ENCODE measurements around the gene NEDD4L.

NEDD4L gene

DNA sequence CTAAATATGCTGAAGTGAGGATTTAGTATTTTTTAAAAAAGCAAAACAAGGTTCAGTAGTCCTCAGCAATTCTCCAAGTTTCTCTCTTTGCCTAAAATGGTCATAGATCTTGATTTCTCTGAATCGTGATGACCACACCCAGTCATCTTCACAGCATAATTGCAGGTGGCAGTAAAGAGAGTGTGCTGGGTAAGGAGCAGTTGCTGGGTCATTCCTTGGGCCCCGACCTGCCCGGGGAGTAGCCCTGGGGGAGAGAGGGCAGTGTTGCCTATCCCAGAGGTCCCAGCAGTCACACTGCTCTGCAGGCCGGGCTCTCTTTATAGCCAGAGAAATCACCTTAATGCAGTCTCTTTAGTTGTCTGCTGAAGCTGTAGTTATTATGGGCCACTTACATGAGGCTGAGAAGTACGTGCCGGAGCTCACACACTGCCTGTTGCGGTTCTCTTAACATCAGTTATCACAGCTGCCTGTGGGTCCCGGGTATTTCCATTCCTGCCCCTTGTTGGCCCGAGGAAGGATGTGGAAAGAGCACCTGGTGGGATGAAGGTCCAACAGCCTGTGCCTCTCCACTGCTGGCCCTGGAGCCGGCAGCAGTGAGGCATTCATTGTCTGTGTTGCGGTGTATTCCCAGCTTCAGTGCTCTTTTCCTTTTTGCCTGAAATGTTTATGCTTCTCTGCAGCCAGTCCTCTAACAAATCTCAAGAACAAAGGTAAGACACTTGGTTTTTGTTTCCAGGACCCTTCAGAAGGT lies 354.8 kb downstream of the NEDD4L start:
- DNase-seq (ENCODE audit: low read depth) = no peak

DNA sequence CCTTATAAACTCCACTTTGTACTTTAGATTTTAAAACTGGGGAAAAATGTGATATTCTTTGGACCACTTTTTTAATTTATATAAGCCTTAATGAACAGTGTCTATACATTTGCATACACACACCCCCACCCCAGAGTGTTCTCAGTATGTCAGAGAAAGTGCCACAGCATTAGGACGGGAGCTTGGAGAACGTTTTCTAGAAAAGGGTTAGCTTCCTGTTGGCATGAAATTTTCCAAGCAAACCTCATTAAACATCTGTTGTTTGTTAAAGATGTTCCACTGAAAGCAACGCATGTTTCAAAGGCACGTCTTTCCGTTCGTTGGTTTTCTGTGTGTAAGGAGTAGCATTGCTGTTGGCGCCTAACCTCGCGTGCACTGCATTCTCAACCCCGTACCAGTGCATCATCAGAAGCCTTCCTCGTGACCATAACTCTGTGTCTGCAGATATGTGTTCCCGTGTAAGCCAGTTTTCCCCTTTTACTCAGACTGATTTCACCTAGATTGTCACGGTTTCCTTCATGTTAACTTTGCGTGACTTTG lies 356.4 kb downstream of the NEDD4L start:
- no peak for DNase-seq (ENCODE audit: low read depth)

DNA sequence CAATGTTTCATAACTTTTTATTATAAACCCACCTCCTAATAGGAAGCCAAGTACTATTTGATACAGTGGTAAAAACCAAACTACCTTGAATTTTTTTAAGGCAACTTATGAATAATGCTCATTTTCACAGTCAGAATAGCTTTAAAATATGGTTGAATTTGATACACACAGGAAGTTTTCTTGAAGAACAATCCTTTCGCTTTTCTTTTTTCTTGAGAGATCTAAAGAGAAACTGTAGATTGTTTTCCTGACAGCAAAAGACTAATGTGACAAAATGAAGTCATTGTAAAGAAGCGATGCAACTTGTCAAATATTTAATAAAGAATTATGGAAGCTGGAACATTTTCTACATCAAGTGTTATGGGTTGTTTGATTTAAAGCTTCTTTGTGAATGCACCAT lies 357.2 kb downstream of the NEDD4L start:
- no peak for DNase-seq (ENCODE audit: low read depth)

DNA sequence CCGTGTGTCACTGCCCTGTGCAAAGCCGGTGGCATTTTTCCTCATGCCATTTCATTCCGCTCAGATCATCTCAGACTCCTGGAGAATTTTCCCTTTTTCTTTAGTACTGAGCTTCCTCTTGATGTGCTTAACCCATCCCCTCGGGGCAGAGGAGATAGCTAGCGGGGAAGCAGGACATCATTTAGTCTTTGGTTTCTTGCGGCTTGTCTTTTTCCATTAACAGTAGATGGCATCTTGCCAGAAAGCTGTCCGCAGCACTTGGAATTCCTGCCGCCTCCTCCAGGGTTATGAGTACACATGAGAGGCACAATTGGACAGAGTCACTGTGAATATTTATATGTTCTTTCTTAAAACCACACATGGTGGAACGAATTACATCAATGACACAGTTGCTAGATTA lies 358.2 kb downstream of the NEDD4L start:
- DNase-seq (ENCODE audit: low read depth) = no peak

DNA sequence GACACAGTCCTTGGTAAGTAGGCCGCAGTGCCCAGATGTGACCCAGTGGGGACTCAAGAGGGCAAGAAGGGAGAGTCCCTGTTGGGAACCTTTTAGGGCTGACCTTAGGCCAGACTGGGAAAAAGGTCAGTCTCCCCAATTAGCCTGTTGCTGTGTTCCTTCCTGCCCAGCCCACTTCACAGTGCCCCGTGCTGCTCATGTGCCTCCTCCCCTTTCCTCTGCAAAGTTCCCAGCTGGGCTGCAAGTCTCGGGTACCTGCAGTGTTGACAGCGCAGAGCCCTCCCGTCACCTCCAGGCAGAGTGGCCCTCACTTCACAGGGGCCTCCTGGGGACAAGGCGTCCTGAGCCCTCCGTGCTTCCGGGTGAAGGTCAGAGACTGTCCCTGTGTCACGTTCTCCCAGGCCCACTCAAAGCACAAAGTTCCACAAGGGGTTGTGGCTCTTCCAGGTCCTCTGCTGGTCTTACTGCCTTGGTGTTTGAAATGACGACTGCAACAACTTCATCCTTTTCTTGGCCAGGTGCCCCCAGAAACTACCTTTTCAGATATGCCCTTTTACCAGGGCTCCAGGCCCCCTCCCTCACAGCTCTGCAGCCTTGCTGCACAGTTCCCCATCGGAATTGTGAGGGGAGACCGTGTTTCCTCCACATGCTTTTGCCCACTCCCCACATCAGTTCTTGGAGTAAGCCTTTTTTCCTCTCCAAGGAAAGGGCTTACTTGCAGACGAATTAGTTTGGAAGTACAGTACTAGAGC lies 359.1 kb downstream of the NEDD4L start:
- no peak for DNase-seq (ENCODE audit: low read depth)

DNA sequence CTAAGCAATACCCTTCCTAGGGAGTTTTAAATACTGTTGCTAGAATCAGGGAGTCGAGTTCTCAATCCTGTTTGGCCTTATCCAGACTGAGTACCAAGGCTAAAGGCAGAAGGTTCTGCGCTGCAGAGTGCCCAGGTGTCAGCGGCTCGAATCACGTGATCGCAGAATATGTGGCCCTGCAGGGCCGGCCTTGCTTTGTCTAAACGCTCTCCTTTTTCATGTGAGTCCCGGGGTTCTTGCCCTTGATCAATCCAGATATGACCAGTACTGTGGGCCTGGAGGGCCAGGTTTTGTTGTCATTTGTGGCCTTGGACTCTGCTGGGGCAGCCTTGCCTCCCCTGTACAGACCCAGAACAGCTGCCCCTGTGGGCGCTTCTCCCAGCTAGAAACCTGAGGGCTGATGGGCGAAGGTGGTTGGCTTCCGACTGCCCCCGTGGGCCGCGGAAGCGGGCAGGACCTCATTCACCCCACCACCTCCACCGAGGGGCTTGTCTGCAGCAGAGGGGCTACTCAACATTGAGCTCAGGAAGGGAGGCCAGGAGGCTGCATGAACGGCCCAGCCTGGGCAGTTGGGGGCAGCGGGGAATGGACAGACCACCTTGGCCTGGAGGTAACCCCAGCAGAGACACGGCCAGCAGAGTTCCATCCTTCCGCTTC lies 359.9 kb downstream of the NEDD4L start:
- DNase-seq (ENCODE audit: low read depth) = no peak

DNA sequence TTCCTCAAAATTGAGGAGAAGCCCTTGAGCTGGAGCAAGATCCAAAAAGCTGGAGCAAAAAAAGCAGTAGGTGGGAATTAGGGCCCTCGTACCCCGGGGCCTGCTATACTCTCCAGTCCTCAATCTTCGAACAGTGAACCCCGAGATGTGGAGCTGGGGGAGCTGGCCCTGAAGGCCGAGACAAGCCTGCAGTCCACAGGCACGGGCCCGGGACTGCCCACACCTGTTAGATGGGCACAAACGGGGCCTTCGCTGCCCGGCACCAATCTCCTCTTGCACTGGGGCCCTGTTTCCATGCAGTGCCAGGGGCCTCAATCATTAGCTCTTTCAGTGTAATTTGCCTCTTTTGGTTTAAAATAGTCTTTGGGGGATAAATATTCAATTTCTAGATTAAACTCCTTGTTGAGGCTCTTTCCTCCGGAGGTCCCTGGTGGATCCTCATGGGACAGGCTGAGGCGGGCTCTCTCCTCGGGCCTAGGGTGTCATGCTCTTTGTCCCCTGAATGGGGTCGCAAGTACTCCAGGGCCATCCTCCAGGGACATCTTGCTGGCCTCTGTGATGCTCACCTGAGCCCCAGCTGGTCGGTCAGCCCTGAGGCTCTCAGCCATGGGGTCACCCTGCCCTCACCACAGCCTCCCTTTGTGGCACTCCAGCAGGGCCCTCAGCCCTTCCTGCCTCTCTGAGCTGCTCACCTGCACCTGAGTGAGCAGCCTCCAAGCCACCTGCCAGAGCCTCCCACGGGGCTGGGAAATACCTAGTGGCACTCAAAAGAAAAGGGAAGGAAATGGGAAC lies 361.3 kb downstream of the NEDD4L start:
- no peak for DNase-seq (ENCODE audit: low read depth)

DNA sequence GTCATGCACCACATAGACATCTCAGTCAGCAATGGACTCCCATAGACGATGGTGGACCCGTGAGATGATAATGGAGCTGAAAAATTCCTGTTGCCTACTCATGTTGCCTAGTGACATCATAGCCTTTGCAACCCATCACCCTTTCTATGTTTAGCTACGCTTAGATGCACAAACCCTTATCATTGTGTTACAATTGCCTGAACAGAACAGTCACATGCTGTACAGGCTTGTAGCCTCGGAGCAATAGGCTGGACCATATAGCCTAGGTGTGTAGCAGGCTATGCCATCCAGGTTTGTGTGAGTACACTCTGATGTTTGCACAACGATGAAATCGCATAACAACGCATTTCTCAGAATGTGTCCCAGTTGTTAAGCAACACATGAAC lies 363.2 kb downstream of the NEDD4L start:
- DNase-seq (ENCODE audit: low read depth) = no peak

DNA sequence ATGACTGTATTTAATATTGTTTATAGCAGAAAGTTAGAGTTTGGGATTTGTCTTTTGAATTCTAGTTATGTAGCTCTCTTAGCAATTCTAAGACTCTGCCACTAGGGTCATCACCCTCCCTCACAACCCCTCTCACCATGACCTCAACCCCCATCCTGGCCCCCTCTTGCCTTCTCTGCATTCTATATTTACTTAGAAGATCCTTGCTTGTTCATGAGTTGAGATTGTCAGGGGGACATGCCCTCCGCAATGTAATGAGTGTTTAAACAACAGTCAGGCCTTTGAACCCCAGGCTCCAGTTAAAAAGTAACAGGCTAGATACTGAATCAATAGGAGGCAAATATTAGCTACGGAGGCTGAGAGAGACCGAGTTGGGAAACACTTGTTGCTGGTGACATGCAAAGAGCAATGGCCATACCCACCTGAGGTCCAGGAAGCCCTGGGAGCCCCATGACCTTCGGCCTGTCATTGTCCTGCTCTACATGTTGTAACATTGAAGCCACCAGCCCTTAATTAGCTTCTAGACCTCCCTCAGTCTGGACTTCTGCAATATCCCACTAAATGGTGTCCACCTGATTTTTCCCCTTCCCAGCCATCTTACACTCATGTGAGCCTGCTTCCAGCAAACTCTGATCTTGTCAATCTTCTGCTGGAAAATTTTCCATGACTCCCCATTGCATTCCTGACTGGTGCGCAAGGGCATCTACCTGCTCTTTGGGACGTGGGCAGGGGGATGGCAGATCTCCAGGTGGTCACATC lies 363.8 kb downstream of the NEDD4L start:
- DNase-seq (ENCODE audit: low read depth) = no peak

DNA sequence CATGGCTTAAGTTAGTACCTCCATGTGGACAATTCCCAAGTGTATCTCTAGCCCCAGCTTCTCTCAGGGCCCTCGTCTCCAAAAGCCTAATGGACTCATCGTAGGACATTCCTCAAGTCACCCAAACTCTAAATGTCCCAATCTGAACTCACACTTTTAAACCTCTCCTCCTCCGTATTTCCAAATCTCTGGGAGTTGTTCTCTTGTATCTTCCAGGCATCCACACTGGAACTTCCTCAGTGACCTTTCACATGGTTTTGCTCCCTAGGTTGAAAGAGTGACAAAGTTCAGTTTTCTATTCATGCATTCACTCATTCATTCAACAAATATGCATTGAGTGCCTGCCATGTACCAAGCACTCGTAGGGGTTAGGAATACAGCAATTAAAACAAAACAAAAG lies 364.6 kb downstream of the NEDD4L start:
- no peak for DNase-seq (ENCODE audit: low read depth)

DNA sequence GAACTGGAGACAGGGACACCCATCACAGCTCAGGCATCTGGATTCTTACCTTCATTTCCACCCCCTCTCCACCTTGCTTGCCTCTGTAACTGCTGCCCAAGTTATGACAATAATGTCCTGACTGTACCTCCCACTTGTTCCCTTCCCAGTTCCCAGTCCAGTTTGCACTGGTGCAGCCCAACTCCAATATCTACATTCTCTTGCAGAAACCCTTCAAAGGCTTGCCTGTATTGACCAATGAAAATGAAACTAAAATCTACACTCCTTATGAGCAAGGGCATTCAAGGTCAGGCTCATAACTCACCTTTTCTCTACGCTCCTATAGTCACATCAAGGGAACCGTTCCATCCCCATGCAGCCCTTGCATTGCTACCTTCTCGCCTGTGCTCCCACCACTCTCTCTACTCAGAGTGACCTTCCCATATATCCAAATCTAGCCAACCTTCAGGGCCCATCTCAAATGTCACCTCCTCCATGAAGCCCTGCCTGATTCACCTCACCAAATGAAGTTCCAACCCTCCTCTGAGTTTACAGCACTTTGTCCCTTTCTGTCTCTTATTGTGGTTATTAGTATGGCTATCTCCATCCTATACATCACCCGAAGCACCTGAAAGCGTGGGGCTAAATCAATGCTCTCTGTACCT lies 365.9 kb downstream of the NEDD4L start:
- no peak for DNase-seq (ENCODE audit: low read depth)

DNA sequence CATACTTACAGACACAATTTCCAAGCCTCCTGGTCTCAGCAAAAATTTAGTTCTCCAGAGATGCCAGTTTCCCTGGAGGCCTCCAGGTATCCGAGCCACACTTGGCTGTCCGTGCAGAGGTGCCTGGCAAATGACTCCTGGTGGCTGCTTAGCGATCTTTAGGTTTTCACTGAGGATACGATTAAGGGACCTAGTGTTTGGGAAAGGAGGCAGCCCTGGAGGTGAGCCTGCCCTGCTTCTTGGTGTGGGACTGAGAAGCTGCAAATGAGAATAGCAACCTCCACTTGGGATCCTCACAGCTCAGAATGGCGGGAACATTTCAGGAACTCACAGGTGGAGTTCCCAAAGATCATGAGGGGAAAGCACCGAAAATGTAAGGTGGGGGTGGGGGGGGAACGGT lies 367.3 kb downstream of the NEDD4L start:
- no peak for DNase-seq (ENCODE audit: low read depth)

DNA sequence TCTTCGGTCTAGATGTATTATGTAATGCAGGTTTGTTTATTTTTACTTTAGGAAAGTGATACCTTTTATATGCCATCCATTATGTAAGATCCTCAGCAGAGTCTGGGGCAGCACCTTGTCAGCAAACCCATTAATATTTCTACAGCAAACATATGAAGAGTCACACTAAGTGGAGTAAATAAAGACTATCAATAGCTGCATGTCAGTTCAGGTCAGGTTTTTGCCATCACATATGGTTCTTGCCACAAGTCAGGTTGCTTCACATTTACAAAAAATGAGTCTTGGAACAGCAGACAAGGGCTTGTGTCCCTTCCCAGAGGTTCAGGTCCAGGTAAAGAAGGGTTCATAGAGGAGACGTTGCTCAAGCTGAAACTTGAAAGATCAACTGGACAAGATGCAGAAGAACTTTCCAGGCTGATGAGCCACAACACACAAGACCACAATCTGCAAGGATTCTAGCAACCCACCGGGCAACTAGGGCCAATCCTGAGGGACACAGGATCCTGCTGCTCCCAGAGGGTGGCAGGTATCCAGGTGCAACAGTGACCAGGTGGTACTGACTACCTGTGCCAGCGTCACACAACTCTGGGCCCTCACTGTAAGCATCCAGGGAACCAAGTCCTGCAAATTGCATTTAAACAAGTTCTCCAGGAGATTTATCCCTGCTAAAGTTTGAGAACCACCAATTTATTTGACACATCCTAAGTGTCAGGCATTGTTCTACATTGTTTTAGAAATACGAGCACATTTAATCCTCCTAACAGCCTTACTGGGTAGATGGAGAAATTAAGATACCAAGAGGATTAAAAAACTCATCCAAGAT lies 369.0 kb downstream of the NEDD4L start:
- DNase-seq (ENCODE audit: low read depth) = no peak

DNA sequence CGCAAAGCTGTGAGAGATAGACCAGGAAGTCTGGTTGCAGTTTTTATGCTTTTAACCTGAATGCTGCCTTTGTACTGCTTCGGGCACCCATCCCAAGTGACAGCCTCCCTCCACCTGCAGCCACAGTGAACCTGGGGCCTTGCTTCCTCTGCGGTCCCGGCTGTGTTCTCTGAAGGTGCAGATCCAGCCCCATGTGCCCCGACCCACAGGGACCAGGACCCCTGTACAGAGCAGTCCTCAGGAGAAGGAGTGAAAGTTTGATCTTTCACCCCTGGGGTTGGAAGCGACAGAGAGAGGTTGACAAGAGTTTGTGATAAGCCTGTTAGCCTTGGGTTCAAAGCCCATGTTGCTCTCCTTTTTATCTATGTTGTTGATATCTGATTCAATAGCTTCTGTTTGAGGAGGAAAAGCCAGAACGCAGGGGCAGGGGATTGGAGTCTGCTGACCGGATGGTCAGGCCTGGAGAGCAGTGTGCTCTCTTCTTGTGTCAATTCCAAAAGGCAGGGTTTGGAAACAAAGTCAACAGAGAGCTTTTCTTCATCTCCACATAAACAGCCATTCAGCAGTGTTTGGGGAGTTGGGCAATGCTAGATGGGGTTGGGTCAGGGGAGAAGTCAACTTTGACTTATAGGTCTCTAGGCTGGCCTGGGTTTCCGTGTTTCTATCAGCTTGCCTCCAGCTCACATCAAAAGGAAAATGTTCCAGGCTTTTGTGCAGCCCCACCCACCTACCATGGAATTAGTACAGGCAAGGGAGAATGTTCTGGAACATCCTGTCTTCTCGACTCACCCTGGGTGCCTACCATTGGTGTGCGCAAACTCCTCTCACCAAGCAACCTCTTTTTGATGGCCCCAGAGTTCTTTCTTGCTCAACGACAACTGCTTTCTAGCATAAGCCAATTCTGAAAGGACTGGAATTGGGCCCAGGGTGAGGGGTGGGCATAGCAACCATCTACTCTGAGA lies 369.9 kb downstream of the NEDD4L start:
- DNase-seq (ENCODE audit: low read depth) = no peak

DNA sequence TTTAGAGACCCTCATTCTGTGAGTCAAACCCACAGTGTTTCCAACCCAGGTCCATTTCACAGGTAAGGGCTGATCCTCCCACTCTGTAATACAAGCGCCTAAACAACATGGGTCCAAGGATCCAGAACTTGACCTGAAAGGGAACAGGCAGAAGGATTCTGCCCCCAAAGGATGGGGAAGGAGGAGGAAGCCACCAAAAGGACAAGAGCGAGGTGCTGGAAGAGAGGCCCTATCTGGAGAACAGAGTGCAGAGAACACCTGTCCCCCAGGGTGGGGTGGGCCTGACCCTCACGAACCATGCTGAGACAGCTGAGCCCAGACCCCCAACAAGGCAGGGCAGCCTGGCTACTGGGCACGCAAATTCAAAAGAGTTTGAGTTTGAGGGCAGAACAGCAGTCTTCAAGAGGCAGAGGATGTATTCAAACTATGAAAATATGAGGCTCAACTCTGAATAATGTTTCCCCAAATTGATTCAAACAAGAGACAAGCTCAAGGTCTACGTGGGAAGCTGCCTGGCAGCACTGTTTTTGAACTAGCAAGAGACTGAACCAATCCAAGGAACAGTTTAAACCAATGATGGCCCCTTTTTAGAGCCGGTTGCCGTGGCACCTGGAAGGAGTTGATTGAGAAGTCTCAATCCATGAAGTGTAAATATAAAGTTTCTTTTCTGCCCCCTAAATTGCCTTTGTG lies 372.1 kb downstream of the NEDD4L start:
- no peak for DNase-seq (ENCODE audit: low read depth)

DNA sequence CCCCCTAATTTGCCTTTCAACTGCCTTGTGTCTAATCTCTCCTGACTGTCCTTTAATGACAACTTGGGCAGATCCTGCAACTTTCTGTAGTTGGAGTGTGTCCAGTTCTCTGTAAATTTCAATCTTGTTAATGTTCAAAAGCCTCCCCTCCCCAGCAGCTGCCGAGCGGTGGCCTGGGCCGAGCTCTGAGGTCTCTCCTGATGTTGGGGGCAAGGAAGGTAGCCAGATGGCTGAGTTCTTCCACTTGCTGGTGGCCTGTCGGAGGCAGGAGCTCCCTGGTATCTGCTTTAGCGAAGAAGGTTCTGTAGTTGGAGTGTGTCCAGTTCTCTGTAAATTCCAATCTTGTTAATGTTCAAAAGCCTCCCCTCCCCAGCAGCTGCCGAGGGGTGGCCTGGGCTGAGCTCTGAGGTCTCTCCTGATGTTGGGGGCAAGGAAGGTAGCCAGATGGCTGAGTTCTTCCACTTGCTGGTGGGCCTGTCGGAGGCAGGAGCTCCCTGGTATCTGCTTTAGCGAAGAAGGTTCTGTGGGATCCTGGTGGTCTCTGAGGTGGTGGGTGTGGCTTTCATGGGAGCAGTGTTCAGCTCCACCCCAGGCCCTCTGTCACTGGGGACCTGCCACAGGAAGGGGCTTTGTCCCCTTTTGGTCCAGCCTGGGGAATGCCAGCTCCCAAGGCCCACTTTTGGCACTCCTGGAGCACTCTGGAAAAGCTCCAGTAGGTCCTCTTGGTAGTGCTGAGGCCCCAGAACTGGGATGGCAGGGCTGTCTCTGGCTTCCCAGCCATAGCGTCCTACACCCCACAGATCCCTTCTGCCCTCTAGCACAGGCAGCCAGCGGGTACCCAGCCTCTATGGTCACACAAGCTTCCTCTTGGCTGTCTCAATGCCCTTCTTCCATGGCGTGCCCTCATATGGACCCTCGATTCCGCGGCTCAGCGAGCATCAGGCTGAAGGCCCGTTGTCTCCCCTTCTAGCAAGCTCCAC lies 373.0 kb downstream of the NEDD4L start:
- no peak for DNase-seq (ENCODE audit: low read depth)

DNA sequence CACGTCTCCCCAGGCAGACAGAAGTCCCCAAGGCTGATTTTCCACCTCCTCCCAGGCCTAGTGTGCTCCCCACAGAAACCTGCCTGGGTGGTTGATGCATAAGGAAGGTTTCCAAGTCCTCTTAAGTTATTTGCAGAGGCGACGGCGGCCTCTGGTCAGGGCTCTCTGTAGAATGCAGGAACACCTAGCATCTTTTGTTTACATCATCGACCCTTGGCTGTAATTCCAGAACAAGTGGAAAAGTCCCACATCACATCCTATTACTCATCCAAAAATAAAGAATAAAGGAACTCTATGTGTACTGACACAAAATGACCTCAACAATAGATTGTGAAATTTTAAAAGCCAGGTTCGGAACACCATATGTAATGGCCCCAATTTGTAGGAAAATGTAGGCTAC lies 373.7 kb downstream of the NEDD4L start:
- DNase-seq (ENCODE audit: low read depth) = no peak

Data from stimulated activated CD8-positive, alpha-beta memory T cell treated with anti-CD3 and anti-CD28 coated beads, Interleukin-15, amount 100 ng/mL, for 1 hour (primary cell).